ENCODE measurements around the gene OR4X1.
"Not testable (repeated sequence)": the region's sequence is repeated elsewhere in the genome, so short reads cannot be mapped to it uniquely, and the experiment has no call there.

The OR4X1 gene

GRCh38 chr11:48263423-48263911 is at the start of gene OR4X1:
Gene OR4X1, plus strand, starts transcription at chr11:48263861. Its CDS starts 0 bp downstream, at chr11:48263861.
- DNase-seq = no peak

- DNase-seq = no peak
These were observed 47.2 kb upstream of the OR4X1 start, which contains the start of gene OR4B1 for GRCh38 chr11:48216510-48216909. Gene OR4B1, plus strand, starts transcription at chr11:48216810. Its CDS starts 0 bp downstream, at chr11:48216810.

GRCh38 chr11:48228761-48229160 is 34.9 kb upstream of the OR4X1 start:
- DNase-seq = no peak

GRCh38 chr11:48230057-48230456 is 33.6 kb upstream of the OR4X1 start:
- DNase-seq = not testable (repeated sequence)

- DNase-seq = no peak
These were observed 25.9 kb upstream of the OR4X1 start for GRCh38 chr11:48237727-48238126.

- no peak for DNase-seq
These were observed 21.2 kb upstream of the OR4X1 start for GRCh38 chr11:48242501-48242900.

GRCh38 chr11:48244804-48245203 is 18.9 kb upstream of the OR4X1 start, which contains the start of gene OR4X2:
Gene OR4X2, plus strand, starts transcription at chr11:48245104. Its CDS starts 0 bp downstream, at chr11:48245104.
- no peak for DNase-seq

GRCh38 chr11:48248902-48249301 is 14.8 kb upstream of the OR4X1 start:
- DNase-seq = no peak

- DNase-seq = no peak
These were observed 2.1 kb upstream of the OR4X1 start for GRCh38 chr11:48261600-48261999.

- DNase-seq = no peak
These were observed 7.0 kb downstream of the OR4X1 start for GRCh38 chr11:48270621-48271020.

GRCh38 chr11:48272606-48273005 is 8.9 kb downstream of the OR4X1 start:
- no peak for DNase-seq

- no peak for DNase-seq
These were observed 42.3 kb downstream of the OR4X1 start, which contains the start of gene OR4S1 for GRCh38 chr11:48305923-48306322. Gene OR4S1, plus strand, starts transcription at chr11:48306223. Its CDS starts 0 bp downstream, at chr11:48306223.

GRCh38 chr11:48307760-48308386 is 44.2 kb downstream of the OR4X1 start:
- peak; percentile 77 for DNase-seq

- DNase-seq = not testable (repeated sequence)
These were observed 49.9 kb downstream of the OR4X1 start for GRCh38 chr11:48313590-48313989.

All from islet precursor cell (in vitro differentiated cells).